Coronary artery (tissue), 2 donors: ENCODE results near the gene MYO7B.

Experiments used
- DNase-seq: peaks from one replicate; pipeline ENCODE4 v3.0.0-alpha.2; 2017; ENCODE audit warnings: low spot score
- H3K27ac ChIP-seq, 2 donors: fragments of 200-600 bp; sonication (generic); one replicate each; pipeline ENCODE4 v1.5.1; 2016 to 2019
- H3K4me3 ChIP-seq: fragments of 200-600 bp; sonication (generic); 2 replicates; pipeline ENCODE4 v1.5.1; 2016; ENCODE audit warnings: mild to moderate bottlenecking, moderate library complexity
- TF ChIP-seq, protein P1 (sequence below): fragments of 200-600 bp; sonication (generic); IDR thresholded peaks from one replicate; pipeline ENCODE4 v1.5.1; 2019; ENCODE audit warnings: antibody characterized with exemption

Gene MYO7B

DNA sequence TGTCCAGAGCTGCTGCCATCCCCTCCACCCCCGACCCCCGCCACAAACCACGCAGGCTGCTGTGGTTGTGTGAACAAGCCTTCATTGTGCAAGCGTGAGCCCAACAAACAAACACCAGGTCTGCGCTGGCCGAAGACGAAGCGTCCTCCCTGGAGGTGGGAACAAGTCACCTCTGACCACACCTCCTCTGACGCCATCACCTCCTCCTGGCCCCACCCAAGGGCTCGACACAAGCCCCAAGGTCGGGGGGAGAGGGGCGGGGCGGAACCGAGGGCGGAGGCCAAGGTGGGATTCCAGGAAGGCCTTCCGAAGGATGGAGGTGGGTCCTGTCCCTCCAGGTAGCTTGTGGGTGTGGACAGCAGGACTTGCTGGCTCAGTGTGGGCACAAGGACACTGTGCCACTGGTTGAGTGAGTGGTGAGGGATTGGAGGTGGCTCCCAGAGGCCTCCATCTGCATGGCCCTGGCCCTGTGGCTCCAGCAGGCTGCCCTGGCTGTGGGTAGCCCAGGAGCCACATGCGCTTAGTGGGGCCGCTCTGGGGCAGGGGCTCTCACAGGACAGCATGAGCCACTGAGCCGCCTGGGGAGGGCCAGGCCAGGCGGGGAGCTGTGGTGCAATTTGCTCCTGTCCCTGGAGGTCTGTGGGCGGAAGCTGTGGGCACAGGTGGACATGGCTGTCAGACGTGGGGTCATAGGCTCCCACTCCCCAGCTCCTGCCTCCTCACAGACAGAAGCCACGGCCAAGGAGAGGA is 103.1 kb downstream of the MYO7B start:
- DNase-seq: no peak
- TF ChIP-seq, protein P1, sequence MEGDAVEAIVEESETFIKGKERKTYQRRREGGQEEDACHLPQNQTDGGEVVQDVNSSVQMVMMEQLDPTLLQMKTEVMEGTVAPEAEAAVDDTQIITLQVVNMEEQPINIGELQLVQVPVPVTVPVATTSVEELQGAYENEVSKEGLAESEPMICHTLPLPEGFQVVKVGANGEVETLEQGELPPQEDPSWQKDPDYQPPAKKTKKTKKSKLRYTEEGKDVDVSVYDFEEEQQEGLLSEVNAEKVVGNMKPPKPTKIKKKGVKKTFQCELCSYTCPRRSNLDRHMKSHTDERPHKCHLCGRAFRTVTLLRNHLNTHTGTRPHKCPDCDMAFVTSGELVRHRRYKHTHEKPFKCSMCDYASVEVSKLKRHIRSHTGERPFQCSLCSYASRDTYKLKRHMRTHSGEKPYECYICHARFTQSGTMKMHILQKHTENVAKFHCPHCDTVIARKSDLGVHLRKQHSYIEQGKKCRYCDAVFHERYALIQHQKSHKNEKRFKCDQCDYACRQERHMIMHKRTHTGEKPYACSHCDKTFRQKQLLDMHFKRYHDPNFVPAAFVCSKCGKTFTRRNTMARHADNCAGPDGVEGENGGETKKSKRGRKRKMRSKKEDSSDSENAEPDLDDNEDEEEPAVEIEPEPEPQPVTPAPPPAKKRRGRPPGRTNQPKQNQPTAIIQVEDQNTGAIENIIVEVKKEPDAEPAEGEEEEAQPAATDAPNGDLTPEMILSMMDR: no peak
- peak overlapping the region; percentile 85 to 94 for H3K27ac ChIP-seq
- peak overlapping the region; percentile 22 for H3K4me3 ChIP-seq

DNA sequence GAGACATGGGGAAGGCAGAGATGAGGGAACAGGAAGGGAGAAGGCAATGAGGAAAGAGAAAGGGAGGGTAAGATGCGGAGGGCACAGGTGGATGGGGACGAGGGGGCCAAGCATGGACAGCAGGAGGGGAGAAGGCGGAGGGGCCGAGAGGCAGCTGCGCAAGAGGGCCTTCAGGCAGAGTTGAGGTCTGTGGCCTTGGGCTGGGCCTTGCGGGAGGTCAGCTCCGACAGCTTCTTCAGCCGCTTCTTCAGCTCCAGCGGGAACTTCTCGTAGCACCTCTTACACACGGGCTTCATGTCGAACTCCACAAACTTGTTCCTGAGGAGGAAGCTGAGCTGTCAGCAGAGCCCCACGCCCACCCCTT is 103.6 kb downstream of the MYO7B start:
- no peak for DNase-seq
- TF ChIP-seq, protein P1: no peak
- Histone ChIP-seq H3K4me3 (no peak overlapping the region), H3K27ac (peak overlapping the region in 1 of 2 donors; percentile 94)

DNA sequence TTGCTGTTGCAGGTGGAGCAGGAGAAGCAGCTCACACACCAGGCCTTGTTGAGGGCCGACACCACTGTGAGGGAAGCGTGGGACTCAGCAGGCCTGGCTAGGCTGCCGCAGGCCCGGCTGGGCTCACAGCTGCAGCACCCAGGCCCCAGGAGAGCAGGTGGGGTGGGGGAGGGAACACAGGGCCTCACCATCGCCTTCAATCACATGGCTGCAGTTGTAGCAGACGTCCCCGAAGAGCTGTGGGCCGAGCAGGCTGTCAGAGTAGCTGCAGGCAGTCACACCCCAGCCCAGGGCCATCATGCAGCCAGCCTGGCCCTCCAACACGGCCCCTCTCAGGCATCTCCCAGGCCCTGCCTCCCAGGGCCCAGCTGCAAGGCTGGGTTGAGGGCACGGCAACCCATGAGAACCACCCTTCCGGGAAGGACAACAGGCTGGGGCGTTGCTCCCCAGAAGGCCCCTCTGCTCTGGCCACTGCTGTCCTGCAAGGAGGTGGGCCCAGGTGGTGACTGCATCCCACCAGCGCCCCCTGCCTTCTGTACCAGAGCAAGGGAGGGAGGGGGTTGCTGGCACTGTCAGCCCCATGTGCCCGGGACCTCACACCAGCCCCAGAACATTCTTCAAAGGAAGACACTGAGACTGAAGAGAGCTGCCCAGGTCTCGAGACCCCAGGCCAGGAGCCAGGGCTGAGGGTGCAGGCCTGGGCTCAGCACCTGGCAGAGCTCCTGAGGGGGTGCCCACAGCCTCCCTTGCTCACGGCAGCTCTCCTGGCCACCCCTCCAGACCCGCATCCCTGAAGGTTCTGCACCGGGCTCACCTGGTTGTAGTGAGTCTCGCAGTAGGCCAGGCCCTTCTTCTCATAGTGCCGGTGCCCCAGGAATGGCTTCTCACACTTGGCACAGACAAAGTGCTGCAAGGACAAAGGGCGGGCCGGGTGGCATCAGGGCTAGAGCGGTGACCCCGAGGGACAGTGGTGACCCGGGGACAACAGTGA is 104.9 kb downstream of the MYO7B start:
- TF ChIP-seq, protein P1: no peak
- DNase-seq: no peak
- no peak overlapping the region for H3K4me3 ChIP-seq
- peak overlapping the region in 1 of 2 donors; percentile 64 for H3K27ac ChIP-seq

DNA sequence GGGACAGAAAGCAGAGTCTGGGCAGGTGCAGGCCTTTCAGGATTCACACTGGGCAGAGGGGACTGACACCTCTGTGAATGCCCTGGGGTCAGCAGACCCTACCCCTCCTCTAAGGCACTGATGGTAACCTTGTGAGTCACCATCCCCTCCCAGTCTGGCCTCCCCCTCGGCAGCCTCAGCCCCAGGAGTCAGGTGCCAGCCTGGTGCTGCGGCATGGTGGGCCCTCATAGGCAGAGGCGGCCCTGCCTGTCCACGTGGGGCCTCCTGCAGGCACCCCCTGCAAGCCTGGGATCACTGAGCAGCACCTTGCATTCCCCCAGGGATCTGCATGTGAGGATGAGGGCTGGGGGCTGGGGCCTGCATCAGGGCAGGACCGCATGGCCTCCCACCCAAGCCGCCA is 105.7 kb downstream of the MYO7B start:
- peak overlapping the region in 1 of 2 donors; percentile 64 for H3K27ac ChIP-seq
- H3K4me3 ChIP-seq: no peak overlapping the region
- TF ChIP-seq, protein P1: no peak
- DNase-seq: no peak

DNA sequence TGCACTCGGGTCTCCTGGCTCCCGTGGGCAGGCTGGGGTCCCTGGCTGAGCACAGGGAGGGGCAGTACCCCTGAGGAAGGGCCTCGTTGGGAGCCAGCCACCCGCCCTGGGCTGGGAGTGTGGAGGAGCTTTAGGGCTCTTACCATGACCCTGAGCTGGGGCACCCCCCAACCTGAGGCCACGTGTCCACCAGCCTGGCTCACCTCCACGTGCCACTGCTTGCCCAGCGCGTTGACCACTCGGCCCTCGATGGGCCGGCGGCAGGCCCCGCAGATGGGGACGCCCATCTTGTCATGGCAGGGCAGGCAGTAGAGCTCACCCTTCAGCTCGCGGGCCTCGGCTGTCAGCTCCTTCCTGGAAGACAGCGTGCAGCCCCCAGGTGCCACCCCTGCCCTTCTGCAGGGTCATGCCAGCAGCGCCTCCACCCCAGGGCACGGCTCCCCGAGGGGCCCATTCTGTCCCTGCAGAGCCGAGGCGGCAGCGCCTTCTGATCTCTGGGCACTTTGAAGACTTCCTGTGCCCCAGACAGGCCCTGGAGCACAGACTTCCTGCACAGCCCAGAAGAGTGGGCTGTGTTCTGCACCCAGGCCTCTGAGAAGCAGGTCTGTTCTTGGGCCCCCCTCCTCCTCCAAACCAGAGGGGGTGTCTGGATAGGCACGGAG is 106.5 kb downstream of the MYO7B start:
- H3K27ac ChIP-seq: peak overlapping the region in 1 of 2 donors; percentile 64
- H3K4me3 ChIP-seq: no peak overlapping the region
- TF ChIP-seq, protein P1: no peak
- DNase-seq: no peak

DNA sequence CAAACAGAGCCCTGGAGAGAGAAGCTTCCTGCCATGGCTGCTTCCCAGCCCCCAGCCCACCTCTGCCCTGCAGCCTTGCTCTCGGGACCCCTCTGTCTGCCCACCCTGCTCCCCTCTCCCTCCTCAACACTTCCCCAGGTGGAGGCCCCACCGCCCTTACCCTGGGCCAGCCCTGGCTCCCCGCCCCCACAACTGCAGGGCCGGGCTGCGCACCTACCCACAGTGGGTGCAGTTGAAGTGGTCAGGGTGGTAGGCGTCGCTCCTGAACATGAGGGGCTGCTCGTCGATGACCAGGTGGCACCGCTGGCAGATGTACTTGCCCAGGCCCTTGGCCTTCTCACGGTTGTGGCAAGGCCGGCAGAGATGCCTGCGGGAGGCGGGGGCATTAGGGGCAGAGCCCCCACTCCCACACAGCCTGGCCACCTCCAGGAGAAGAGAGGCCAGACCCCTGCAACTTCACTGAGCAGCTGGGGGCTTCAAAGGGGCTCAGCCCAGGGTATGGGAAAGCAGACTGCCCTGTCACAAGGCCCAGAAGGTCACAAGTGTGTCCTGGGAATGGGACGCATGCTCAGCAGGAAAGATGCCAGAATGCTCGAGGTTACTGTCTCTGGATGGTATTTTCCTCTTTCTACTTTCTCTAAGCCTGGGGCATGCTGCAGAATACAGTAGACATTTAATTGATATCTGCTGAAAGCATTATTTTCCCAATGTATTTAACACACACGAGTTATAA is 107.4 kb downstream of the MYO7B start:
- Histone ChIP-seq H3K27ac (peak overlapping the region in 1 of 2 donors; percentile 64), H3K4me3 (no peak overlapping the region)
- DNase-seq: no peak
- TF ChIP-seq, protein P1: no peak
